Large intestine (tissue), 3 donors: Measurements from ENCODE around the gene LSG1. TPM values are rescaled to one million over a fixed set of nuclear protein-coding genes. Genes with fewer than 3 reads are reported as not detected.
"Not testable (repeated sequence)": the region's sequence is repeated elsewhere in the genome, so short reads cannot be mapped to it uniquely, and the experiment has no call there.

Experiments used
- DNase-seq, 2 donors: peaks; one replicate each; pipeline versions ENCODE4 v3.0.0 to v3.0.0-alpha.2; 2013
- H3K27ac ChIP-seq: one replicate; pipeline ENCODE4 v1.5.1; 2013; ENCODE audit warnings: low read length
- H3K27me3 ChIP-seq: 2 replicates; pipeline ENCODE4 v1.6.1; 2013; ENCODE audit warnings: low read length; ENCODE audit not compliant: control insufficient read depth, insufficient read depth
- H3K36me3 ChIP-seq: 2 replicates; pipeline ENCODE4 v1.6.1; 2013; ENCODE audit warnings: low read length; ENCODE audit not compliant: control insufficient read depth, insufficient read depth
- H3K4me1 ChIP-seq: one replicate; pipeline ENCODE4 v1.6.1; 2013; ENCODE audit warnings: low read length; ENCODE audit not compliant: control insufficient read depth, insufficient read depth
- H3K4me3 ChIP-seq: one replicate; pipeline ENCODE4 v1.5.1; 2013; ENCODE audit warnings: low read length
- H3K9me3 ChIP-seq: one replicate; pipeline ENCODE4 v1.6.1; 2013; ENCODE audit warnings: mild to moderate bottlenecking, low read depth, low read length, moderate library complexity; ENCODE audit not compliant: control insufficient read depth
- WGBS: methylation state at CpG from one replicate; pipeline ENCODE4 v1.1.5; 2013; ENCODE audit warnings: low lambda C conversion rate; ENCODE audit not compliant: insufficient coverage; 5-methylcytosine and 5-hydroxymethylcytosine counted together
- polyA plus RNA-seq: library from polyadenylated mRNA; unstranded; fragments of 120-200 nt; gene quantifications from one replicate; pipeline ENCODE4 v1.2.1, GENCODE V29; 2013

LSG1 gene
- polyA plus RNA-seq, 1 donor, result 60.3 TPM

- H3K9me3 ChIP-seq, result peaks cover 5% of the 10 kb centered on the region
- H3K4me3 ChIP-seq, result peak overlapping the region; percentile 84
- DNase-seq, result peak; percentile 31 to 65
- H3K27me3 ChIP-seq, result no peaks in the 10 kb centered on the region
- H3K27ac ChIP-seq, result peak overlapping the region; percentile 67
- no peaks in the 10 kb centered on the region for H3K4me1 ChIP-seq
- H3K36me3 ChIP-seq, result peaks cover 10% of the 10 kb centered on the region
- WGBS, result no CpG with 5 or more reads among the region's 56 CpGs
Observed at GRCh38 chr3:194632809-194633348, 39.1 kb downstream of the LSG1 start.

GRCh38 chr3:194632226-194632808 lies 39.7 kb downstream of the LSG1 start:
- DNase-seq, result no peak
- Histone ChIP-seq H3K36me3 (peaks cover 14% of the 10 kb centered on the region), H3K9me3 (peaks cover 5% of the 10 kb centered on the region), H3K27me3 (no peaks in the 10 kb centered on the region), H3K4me1 (no peaks in the 10 kb centered on the region), H3K27ac (no peak overlapping the region), H3K4me3 (peak overlapping the region; percentile 84)
- WGBS, result no CpG with 5 or more reads among the region's 11 CpGs

GRCh38 chr3:194631696-194632095 lies 40.3 kb downstream of the LSG1 start:
- H3K36me3 ChIP-seq, result peaks cover 16% of the 10 kb centered on the region
- H3K4me3 ChIP-seq, result no peak overlapping the region
- H3K27ac ChIP-seq, result no peak overlapping the region
- no peaks in the 10 kb centered on the region for H3K4me1 ChIP-seq
- no CpG with 5 or more reads among the region's 4 CpGs for WGBS
- H3K27me3 ChIP-seq, result no peaks in the 10 kb centered on the region
- DNase-seq, result no peak
- H3K9me3 ChIP-seq, result peaks cover 5% of the 10 kb centered on the region

GRCh38 chr3:194630681-194631080 lies 41.3 kb downstream of the LSG1 start:
- H3K36me3 ChIP-seq, result peaks cover 23% of the 10 kb centered on the region
- no CpG with 5 or more reads among the region's 29 CpGs for WGBS
- not testable (repeated sequence) for H3K4me3 ChIP-seq, H3K4me1 ChIP-seq, DNase-seq, H3K27me3 ChIP-seq, H3K27ac ChIP-seq, H3K9me3 ChIP-seq

- no CpG with 5 or more reads among the region's 6 CpGs for WGBS
- Histone ChIP-seq H3K27ac (no peak overlapping the region), H3K9me3 (no peaks in the 10 kb centered on the region), H3K27me3 (no peaks in the 10 kb centered on the region), H3K36me3 (peaks cover 20% of the 10 kb centered on the region), H3K4me1 (peaks cover 7% of the 10 kb centered on the region), H3K4me3 (no peak overlapping the region)
- DNase-seq, result no peak
Observed at GRCh38 chr3:194624956-194625355, 47.0 kb downstream of the LSG1 start.

- Histone ChIP-seq H3K9me3 (no peaks in the 10 kb centered on the region), H3K27me3 (no peaks in the 10 kb centered on the region), H3K4me3 (no peak overlapping the region), H3K27ac (no peak overlapping the region), H3K36me3 (peaks cover 20% of the 10 kb centered on the region), H3K4me1 (peaks cover 7% of the 10 kb centered on the region)
- DNase-seq, result no peak
- no CpG with 5 or more reads among the region's 25 CpGs for WGBS
Observed at GRCh38 chr3:194623449-194624290, 48.3 kb downstream of the LSG1 start.

GRCh38 chr3:194622621-194623340 lies 49.2 kb downstream of the LSG1 start:
- Histone ChIP-seq H3K36me3 (peaks cover 12% of the 10 kb centered on the region), H3K27me3 (no peaks in the 10 kb centered on the region), H3K4me1 (peaks cover 7% of the 10 kb centered on the region), H3K27ac (no peak overlapping the region), H3K4me3 (no peak overlapping the region), H3K9me3 (no peaks in the 10 kb centered on the region)
- WGBS, result no CpG with 5 or more reads among the region's 26 CpGs
- no peak for DNase-seq

GRCh38 chr3:194621947-194622346 lies 50.0 kb downstream of the LSG1 start:
- H3K9me3 ChIP-seq, result no peaks in the 10 kb centered on the region
- no peaks in the 10 kb centered on the region for H3K27me3 ChIP-seq
- H3K27ac ChIP-seq, result no peak overlapping the region
- DNase-seq, result no peak
- WGBS, result 80% methylated on average over 1 of the region's 14 CpGs
- H3K36me3 ChIP-seq, result peaks cover 7% of the 10 kb centered on the region
- H3K4me1 ChIP-seq, result peaks cover 7% of the 10 kb centered on the region
- H3K4me3 ChIP-seq, result no peak overlapping the region

GRCh38 chr3:194620196-194620595 lies 51.8 kb downstream of the LSG1 start:
- H3K36me3 ChIP-seq, result no peaks in the 10 kb centered on the region
- H3K4me3 ChIP-seq, result no peak overlapping the region
- no peak overlapping the region for H3K27ac ChIP-seq
- 82% methylated on average over 2 of the region's 7 CpGs for whole genome bisulfite sequencing
- H3K9me3 ChIP-seq, result no peaks in the 10 kb centered on the region
- no peaks in the 10 kb centered on the region for H3K27me3 ChIP-seq
- DNase-seq, result no peak
- H3K4me1 ChIP-seq, result peaks cover 7% of the 10 kb centered on the region

GRCh38 chr3:194619741-194620140 lies 52.2 kb downstream of the LSG1 start:
- Histone ChIP-seq H3K9me3 (no peaks in the 10 kb centered on the region), H3K4me3 (no peak overlapping the region), H3K4me1 (peaks cover 7% of the 10 kb centered on the region), H3K27ac (no peak overlapping the region), H3K36me3 (no peaks in the 10 kb centered on the region), H3K27me3 (no peaks in the 10 kb centered on the region)
- no CpG with 5 or more reads among the region's 9 CpGs for WGBS
- no peak for DNase-seq
